Stimulated activated CD8-positive, alpha-beta memory T cell treated with anti-CD3 and anti-CD28 coated beads, Interleukin-4, amount 100 ng/mL, for 24 hours (primary cell): ENCODE results near the gene LPAR2.

ENCODE experiments used
- DNase-seq: peaks from one replicate; pipeline ENCODE4 v3.0.0-alpha.2; 2020; ENCODE audit warnings: low read depth

The LPAR2 gene

DNA sequence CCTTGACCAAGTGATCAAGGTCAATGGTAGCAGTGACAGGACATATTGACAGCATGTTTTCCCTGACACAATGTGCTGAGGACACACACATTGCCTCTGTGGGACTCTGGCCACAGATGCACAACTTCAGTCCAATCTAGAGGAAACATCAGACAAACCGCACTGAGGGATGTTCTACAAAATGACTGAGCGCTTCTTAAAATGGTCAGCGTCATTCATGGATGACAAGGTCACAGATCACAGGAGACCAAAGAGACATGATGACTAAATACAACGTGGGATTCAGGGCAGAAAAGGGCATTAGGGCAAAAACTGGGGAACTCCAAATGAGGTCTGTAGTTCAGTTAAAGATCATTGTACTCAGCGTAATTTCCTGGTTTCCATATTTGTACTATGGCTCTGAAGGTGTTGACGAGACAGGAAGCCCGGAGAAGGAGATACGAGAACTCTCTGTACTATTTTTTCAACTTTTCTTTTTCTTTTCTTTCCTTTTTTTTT, 30.2 kb downstream of the LPAR2 start:
- DNase-seq: no peak

DNA sequence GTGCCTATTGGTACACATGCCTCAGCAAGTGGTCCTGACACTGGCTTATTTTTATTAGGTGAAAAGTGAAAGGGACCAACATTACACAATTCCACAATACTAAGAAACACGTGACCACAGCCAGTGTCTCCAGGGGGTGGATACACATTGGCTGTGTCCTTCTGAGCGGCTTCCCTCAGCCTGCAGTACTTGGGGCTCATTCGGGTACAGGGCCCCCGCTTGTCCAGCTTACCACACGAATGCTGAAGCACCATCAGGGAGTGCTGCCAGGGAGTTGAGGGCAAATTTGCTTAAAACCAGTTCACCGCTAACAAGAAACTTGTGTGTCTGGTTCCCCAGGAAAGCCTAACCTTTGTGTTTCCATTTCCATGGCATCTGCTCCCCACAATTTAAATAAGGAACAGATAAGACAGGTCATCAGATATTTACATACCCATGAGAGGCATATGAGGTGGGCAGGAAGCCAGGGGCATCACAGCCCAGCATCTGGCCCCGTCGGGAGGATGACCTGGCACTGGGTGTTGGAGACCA, 32.8 kb downstream of the LPAR2 start:
- no peak for DNase-seq

DNA sequence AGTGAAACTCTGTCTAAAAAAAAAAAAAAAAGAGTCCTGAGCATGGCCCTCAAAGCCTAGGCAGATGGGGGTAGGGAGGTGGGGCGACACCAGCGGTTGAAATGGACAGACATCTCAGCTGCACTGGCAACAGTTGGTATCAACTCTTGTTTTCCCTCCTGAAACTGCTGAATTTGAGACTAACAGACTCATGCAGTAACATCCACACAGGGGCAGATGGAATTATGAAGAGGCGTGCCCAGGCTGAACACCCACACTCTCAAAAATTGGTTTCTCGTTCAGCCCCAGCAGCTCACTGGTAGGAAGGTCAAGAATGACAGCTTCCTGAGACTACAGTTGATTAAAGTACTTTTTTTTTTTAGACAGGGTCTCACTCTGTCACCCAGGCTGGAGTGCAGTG, 33.6 kb downstream of the LPAR2 start:
- DNase-seq: no peak

DNA sequence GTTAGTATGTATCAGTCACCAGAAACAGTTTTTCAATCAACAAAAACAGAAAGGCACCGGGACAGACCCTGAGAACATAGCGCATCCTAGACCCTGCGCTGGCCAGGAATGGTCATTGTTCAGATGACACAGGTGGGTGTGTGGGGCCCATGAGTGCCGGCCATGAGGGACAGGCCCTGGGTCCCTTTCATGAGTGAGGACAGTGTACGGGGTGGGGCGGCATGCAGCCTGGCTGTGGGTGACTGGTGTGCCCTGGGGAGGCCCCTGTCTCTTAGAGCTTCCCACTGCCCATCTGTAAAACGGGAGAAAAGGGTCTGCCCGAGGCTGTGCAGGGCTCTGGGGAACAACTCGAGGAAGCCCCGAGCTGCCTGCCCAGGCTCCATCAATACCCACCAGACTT, 35.3 kb downstream of the LPAR2 start:
- DNase-seq: no peak

DNA sequence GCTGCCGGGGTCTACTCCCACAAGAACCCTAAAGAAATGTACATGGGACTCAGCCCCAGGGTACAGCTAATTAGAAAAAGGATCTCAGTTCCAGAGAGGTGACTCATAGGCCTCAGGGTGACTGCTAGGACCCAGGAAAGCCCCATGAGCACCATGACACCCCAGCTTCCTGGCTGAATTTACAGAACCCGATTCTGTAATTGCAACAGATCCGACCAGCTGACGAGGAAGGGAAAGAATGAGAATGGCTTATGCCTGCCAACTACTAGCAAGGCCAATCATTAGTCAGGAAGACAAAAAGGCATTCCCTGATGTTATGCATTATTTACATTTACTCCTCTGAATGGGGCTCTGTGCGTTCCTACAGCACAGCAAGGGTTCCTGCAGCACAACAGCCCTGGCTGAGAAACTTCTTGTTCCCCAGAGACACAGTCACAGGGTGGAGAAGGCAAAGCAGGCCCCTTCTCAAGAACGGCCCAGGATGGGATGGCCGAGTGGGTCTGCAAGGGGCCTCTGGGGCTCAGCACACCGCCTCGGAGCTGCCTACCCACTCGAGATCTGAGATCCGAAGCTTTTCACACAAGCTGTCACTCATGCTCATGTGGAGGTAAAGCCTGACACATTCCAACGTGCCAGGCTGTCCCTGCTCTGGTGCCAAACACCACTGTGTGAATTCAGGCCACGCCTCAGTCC, 36.7 kb downstream of the LPAR2 start:
- peak; percentile 30 for DNase-seq

DNA sequence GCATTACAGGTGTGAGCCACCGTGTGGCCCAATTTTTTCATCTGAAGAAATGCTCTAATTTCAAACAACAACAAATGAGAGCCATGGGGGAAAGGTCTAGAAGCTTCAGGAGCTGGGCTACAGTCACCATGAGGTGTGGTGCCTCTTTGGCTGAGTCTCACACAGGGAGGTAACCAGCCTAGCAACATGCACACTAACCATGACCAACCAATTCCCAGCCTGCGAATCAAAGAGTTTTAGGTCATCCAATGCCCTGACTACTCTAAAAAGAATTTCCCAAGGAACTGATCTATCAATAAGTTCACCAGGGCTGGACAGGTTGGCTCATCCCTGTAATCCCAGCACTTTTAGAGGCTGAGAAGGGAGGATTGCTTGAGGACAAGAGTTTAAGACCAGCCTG, 39.5 kb downstream of the LPAR2 start:
- no peak for DNase-seq

DNA sequence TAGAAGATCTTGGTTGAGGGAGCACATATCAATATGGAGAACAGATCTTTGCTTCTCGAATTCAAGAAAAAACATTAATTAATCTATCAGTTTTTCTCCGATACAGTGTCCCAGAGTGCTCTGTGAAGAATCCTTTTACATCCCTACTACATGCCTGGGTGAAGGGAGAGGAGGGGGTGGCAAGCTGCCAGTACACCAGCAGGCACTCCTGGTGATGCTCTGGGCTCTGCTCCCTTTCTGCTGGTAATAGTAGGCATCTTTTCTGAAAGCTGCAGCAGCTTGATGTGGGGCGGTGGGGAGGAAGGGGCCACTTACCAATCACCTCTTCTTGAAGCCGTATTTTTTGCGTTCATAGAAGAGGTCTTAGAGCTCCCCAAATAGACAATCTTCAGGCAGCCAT, 40.2 kb downstream of the LPAR2 start:
- DNase-seq: no peak

DNA sequence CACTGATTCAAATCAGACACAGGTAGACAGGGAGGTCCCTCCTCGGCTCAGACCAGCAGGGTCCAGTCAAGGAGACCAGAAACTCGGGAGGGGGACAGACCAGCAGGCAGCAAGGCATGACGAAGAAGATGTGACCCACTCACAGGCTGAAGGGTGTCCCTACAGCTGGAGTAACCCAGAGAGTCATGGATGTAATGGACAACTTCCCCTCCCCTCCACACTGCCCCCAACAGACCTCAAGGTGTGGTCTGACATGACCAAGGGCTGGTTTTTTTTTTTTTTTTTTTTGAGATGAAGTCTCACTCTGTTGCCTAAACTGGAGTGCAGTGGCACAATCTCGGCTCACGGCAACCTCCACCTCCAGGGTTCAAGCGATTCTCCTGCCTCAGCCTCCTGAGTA, 43.7 kb downstream of the LPAR2 start:
- DNase-seq: no peak

DNA sequence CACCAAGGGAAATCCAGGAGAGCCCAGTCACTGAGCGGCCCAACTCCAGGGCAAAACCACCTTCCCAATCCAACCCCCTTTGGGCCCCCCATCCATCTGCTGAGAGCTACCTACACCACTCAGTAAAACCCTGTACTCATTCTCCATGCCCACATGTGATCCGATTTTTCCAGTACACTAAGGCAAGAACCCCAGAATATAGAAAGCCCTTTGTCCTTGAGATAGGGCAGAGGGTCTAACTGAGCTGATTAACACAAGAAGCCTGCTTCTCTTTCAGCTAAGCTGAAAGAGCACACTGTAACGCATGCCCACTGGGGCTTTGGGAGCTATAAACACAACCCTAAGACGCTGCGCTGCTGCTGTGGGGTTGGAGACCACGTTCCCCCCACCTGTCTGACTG, 45.5 kb downstream of the LPAR2 start:
- no peak for DNase-seq

DNA sequence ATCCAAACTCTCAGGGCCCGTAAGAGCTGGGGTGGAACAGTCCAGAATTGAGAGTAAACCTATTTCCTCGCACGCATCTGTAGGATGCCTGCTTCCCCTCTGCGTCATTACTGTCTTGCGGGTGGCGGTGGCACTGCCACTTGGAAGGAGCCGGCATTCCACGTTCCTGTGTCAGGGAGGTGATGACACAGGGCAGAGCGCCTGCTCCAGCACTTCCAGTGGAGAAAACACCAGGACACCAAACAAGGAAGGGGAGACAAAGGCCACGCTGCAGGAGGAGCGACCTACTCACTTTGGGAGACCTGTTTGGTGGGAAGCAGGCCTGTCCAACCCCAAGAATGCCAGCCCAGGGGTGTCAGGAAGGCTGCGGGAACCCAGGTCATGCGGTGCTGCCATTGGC, 46.6 kb downstream of the LPAR2 start:
- DNase-seq: no peak

DNA sequence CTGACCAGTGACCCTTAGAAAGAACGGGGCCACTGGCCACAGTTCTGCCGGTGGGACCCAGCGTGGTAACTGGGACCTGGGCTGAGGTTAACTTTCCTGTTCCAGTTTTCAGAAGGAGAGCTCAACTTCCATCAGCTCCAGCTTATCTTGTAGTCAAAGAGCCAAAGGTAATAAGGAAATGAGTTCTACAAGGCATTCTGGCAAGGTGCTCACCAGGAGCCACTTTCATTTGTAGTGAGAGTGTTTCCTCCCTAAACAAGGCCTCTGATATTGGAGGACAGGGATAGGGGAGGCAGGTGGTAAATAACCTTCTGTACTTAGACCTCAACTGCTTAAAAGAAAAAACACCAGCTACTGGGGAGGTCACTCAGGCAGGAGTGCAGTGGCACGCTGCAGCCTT, 47.6 kb downstream of the LPAR2 start:
- no peak for DNase-seq

DNA sequence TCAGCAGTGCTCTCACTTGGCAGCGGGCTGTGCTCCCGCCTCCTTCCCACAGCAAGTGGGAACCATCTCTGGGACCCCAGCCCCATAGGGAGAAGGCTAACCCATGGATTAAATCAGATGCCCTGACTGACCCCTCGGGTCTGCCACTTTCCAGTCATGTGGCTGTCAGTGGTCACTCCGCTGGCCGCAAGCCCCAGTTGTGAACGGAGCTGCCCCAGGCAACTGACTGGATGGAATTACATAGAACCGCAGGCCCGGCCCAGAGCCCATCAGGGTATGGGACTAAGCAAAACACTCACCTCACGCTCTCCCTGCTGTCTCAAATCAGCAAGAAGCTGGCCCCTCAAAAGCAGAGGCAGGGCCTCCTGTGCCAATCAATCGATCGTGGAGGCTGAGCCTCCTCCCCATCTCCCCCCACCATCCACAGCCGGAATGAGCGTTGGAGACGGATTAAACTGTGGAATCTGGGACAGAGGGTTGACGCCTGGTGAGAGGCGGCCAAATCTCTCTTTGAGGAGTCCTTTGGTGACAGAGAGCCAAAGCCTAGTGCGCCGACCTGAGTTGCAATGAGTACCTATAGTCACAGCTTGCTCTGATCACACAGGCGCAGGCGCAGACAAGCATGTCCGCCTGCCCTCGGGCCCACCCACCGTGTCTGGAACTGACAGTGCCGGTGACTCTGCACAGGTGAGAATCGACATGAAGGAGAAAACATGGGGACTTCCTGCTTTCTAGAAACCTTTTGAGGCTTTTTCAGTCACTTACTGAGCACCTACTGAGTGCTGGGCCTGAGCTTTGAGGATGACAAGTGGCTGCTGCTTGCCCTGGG, 48.3 kb downstream of the LPAR2 start:
- no peak for DNase-seq

DNA sequence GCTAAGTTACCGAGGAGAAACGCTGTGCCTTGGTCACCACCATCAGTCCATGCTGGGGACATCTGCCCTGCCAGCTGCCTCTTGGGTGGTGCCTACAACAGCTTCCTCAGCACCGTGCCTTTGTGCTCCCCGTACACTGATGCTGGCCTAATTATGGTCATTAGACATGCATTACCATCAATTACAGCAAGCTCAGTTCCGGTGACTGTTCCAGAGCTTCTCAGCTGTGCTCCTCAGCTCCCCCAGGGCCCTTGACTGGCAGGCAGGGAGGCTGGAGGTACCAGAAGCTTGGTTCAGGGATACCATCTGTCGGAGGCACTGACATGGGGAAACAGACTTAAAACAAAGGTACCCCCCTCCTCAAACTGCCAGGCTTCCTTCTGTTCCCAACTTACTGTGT, 49.8 kb downstream of the LPAR2 start:
- DNase-seq: no peak

DNA sequence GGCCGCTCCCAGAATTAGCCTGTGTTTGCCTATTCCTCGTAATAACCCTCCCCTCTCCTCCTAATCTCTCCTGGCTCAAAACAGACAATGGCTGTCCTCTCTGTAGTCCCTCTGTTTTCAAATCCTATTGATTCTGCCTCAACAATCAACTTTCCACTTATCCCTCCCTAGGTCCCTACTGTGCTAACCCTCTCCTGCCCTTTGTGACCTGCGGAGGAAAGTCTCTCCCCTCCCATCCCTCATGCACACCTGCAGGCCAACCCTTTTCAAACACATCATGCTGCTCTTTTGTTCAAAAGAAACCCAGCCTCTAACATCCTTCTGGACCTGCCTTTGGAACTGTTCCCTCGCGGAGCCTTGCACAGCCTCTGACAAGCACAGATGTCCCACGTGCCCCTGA, 52.6 kb downstream of the LPAR2 start:
- no peak for DNase-seq
